ENCODE measurements around the gene SLC6A13. TPM values are rescaled to one million over a fixed set of nuclear protein-coding genes. Genes with fewer than 3 reads are reported as not detected.

The SLC6A13 gene
- total RNA-seq, 4 donors from 2014 or later = 0.46 to 1.2 TPM; not detected in 2

- Histone ChIP-seq H3K9me3 (no peaks in the 10 kb centered on the region), H3K27me3 (no peaks in the 10 kb centered on the region), H3K4me3 (no peak overlapping the region), H3K36me3 (no peaks in the 10 kb centered on the region), H3K4me1 (no peaks in the 10 kb centered on the region), H3K27ac (no peak overlapping the region)
- TF ChIP-seq POLR2A (IDR thresholded peaks at IDR 0.05) (no peak), CTCF (IDR thresholded peaks at IDR 0.05) (no peak)
- intact Hi-C loops (cut with DNase I; ENCODE audit: low total_unique reads) = no loop called here
- DNase-seq = no peak
Measured at GRCh38 chr12:295132-295531, 32.5 kb upstream of the SLC6A13 start.

GRCh38 chr12:293199-293598, 30.6 kb upstream of the SLC6A13 start:
- TF ChIP-seq CTCF (IDR thresholded peaks at IDR 0.05) (no peak), POLR2A (IDR thresholded peaks at IDR 0.05) (no peak)
- no peak for DNase-seq
- no peaks in the 10 kb centered on the region for H3K9me3 ChIP-seq
- H3K27ac ChIP-seq = no peak overlapping the region
- H3K27me3 ChIP-seq = no peaks in the 10 kb centered on the region
- no peaks in the 10 kb centered on the region for H3K4me1 ChIP-seq
- no peak overlapping the region for H3K4me3 ChIP-seq
- no peaks in the 10 kb centered on the region for H3K36me3 ChIP-seq
- intact Hi-C loops (cut with DNase I; ENCODE audit: low total_unique reads) = no loop called here

- TF ChIP-seq CTCF (IDR thresholded peaks at IDR 0.05) = no peak
- no peak for TF ChIP-seq POLR2A (IDR thresholded peaks at IDR 0.05)
- Histone ChIP-seq H3K4me1 (no peaks in the 10 kb centered on the region), H3K36me3 (no peaks in the 10 kb centered on the region), H3K4me3 (no peak overlapping the region), H3K27me3 (no peaks in the 10 kb centered on the region), H3K9me3 (no peaks in the 10 kb centered on the region), H3K27ac (no peak overlapping the region)
- intact Hi-C loops (cut with DNase I; ENCODE audit: low total_unique reads) = no loop called here
- DNase-seq = no peak
Measured at GRCh38 chr12:292186-292585, 29.6 kb upstream of the SLC6A13 start.

- DNase-seq = no peak
- Histone ChIP-seq H3K36me3 (no peaks in the 10 kb centered on the region), H3K27ac (no peak overlapping the region), H3K9me3 (no peaks in the 10 kb centered on the region), H3K4me3 (no peak overlapping the region), H3K27me3 (no peaks in the 10 kb centered on the region), H3K4me1 (no peaks in the 10 kb centered on the region)
- intact Hi-C loops (cut with DNase I; ENCODE audit: low total_unique reads) = no loop called here
- TF ChIP-seq POLR2A (IDR thresholded peaks at IDR 0.05) (no peak), CTCF (IDR thresholded peaks at IDR 0.05) (no peak)
Measured at GRCh38 chr12:291153-291723, 28.6 kb upstream of the SLC6A13 start.

- no peaks in the 10 kb centered on the region for H3K4me1 ChIP-seq
- intact Hi-C loops (cut with DNase I; ENCODE audit: low total_unique reads) = no loop called here
- no peak overlapping the region for H3K27ac ChIP-seq
- H3K36me3 ChIP-seq = no peaks in the 10 kb centered on the region
- TF ChIP-seq CTCF (IDR thresholded peaks at IDR 0.05) (no peak), POLR2A (IDR thresholded peaks at IDR 0.05) (no peak)
- no peak for DNase-seq
- H3K4me3 ChIP-seq = no peak overlapping the region
- H3K27me3 ChIP-seq = no peaks in the 10 kb centered on the region
- H3K9me3 ChIP-seq = no peaks in the 10 kb centered on the region
Measured at GRCh38 chr12:288687-289086, 26.1 kb upstream of the SLC6A13 start.

All from uterus (tissue), 4 donors.